Testis (tissue), 2 donors: Measurements from ENCODE around the gene RAP1GAP2.

ENCODE experiments used
- POLR2A ChIP-seq: fragments of 450-650 bp; IDR thresholded peaks from one replicate; pipeline ENCODE4 v1.6.1; 2017; ENCODE audit warnings: antibody characterized with exemption, mild to moderate bottlenecking, moderate library complexity
- TF ChIP-seq, protein P1 (sequence below), 3 experiments: fragments of 450-650 bp in 2 of 3; fragments of 200-600 bp in 1 of 3; sonication (generic) in 1 of 3; IDR thresholded peaks; one replicate each; pipeline ENCODE4 v1.5.1; 2016 to 2019; ENCODE audit warnings: antibody characterized with exemption in 3 of 3, mild to moderate bottlenecking in 2 of 3, moderate library complexity in 1 of 3

DNA sequence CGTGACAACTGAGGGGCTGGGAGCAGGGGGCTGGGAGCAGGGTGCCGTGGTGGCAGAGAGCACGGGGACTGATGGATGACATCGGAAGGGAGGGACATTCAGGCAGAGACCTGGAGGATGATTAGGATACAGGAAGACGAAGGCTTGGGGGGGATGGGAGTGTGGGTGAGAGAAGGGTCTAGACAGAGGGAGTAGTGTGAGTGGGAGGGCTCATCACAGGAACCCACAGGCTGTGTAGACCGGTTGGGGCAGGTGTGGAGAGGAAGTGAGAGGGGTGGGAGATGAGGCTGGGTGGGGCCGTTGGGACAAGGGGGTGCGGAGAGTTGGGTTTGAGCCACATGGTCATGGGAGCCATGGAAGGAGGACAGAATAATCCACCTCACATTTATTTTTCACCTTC, 83.8 kb downstream of the RAP1GAP2 start:
- TF ChIP-seq, protein P1, sequence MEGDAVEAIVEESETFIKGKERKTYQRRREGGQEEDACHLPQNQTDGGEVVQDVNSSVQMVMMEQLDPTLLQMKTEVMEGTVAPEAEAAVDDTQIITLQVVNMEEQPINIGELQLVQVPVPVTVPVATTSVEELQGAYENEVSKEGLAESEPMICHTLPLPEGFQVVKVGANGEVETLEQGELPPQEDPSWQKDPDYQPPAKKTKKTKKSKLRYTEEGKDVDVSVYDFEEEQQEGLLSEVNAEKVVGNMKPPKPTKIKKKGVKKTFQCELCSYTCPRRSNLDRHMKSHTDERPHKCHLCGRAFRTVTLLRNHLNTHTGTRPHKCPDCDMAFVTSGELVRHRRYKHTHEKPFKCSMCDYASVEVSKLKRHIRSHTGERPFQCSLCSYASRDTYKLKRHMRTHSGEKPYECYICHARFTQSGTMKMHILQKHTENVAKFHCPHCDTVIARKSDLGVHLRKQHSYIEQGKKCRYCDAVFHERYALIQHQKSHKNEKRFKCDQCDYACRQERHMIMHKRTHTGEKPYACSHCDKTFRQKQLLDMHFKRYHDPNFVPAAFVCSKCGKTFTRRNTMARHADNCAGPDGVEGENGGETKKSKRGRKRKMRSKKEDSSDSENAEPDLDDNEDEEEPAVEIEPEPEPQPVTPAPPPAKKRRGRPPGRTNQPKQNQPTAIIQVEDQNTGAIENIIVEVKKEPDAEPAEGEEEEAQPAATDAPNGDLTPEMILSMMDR (IDR thresholded peaks at IDR 0.05) = no peak
- TF ChIP-seq POLR2A = no peak
